K562 (cell line): ENCODE results near the gene SLC6A20. TPM values are rescaled to one million over a fixed set of nuclear protein-coding genes. Genes with fewer than 3 reads are reported as not detected.

Experiments
- ATAC-seq: fragments of 200-7000 bp; cut with Tn5 transposase; 3 replicates; pipeline ENCODE4 v1.9.1; 2020; ENCODE audit warnings: moderate library complexity
- BruUV-seq: library from RNA; stranded (reverse); fragments of 400-500 nt; replicated peaks from 2 replicates; lab custom pipeline; 2021; lab: Mats Ljungman, UMichigan
- CTCF ChIA-PET: fragments of 300-600 bp; formaldehyde crosslinking; extraction: SDS; loops from one replicate; lab custom pipeline; 2021; ENCODE audit warnings: low intra/inter-chr PET ratio; lab: Yijun Ruan, JAX
- POLR2A ChIA-PET: fragments of 300-600, 350-650 bp; sonication (Branson Sonifier 250); formaldehyde crosslinking; extraction: SDS; loops from one replicate; lab custom pipeline; 2021; ENCODE audit warnings: antibody characterized with exemption, inconsistent platforms; lab: Yijun Ruan, JAX
- DNase-seq, 4 experiments: peaks; one replicate each; pipeline versions ENCODE4 v3.0.0 to v3.0.0-alpha.2; 2011 to 2018; ENCODE audit warnings: low spot score in 3 of 4, mixed read lengths in 3 of 4; ENCODE audit errors: extremely low read depth in 1 of 4
- FAIRE-seq: peaks from 2 replicates; lab custom pipeline; 2011; peaks lifted over from hg19 to GRCh38; lab: Jason Lieb, UNC
- H2AFZ ChIP-seq: 2 replicates; pipeline ENCODE4 v1.6.0; 2011; ENCODE audit warnings: low read depth, low read length, control low read depth, inconsistent platforms
- H3K27ac ChIP-seq: fragments of 200-600 bp; 3 replicates; pipeline ENCODE4 v1.8.0; 2011; ENCODE audit warnings: low read depth, mild to moderate bottlenecking, control low read depth, inconsistent platforms, low read length, moderate library complexity, mixed read lengths; ENCODE audit errors: extremely low read depth
- H3K27me3 ChIP-seq, 2 experiments: fragments of 300-600 bp in 1 of 2; 2 replicates in 1 of 2; 3 replicates in 1 of 2; pipeline versions ENCODE4 v1.6.0 to v1.8.0; 2011; ENCODE audit warnings: inconsistent platforms in 2 of 2, low read length in 2 of 2, mild to moderate bottlenecking in 1 of 2, mixed read lengths in 1 of 2, moderate library complexity in 1 of 2; ENCODE audit not compliant: control insufficient read depth in 2 of 2, insufficient read depth in 2 of 2
- H3K36me3 ChIP-seq: fragments of 300-600 bp; 3 replicates; pipeline ENCODE4 v1.8.0; 2011; ENCODE audit warnings: mild to moderate bottlenecking, low read length, inconsistent platforms; ENCODE audit not compliant: control insufficient read depth, insufficient read depth
- H3K4me1 ChIP-seq, 2 experiments: fragments of 200-600 bp in 1 of 2; replicated peaks in 1 of 2; 2 replicates in 1 of 2; 3 replicates in 1 of 2; pipeline versions ENCODE4 v1.5.1 to v1.8.0; 2011; ENCODE audit warnings: inconsistent platforms in 2 of 2, low read length in 2 of 2, mild to moderate bottlenecking in 1 of 2, mixed read lengths in 1 of 2, moderate library complexity in 1 of 2; ENCODE audit not compliant: control insufficient read depth in 2 of 2, insufficient read depth in 2 of 2
- H3K4me2 ChIP-seq: 2 replicates; pipeline ENCODE4 v1.6.1; 2011; ENCODE audit warnings: low read length, control low read depth, inconsistent platforms, mixed read lengths; ENCODE audit not compliant: insufficient read depth
- H3K4me3 ChIP-seq: fragments of 200-600 bp; sonication (generic), shearing (Covaris generic); 2 replicates; pipeline ENCODE4 v1.5.1; 2016; ENCODE audit warnings: control low read depth, inconsistent platforms
- H3K79me2 ChIP-seq: fragments of 200-600 bp; 3 replicates; pipeline ENCODE4 v1.8.0; 2011; ENCODE audit warnings: low read length, inconsistent platforms; ENCODE audit not compliant: control insufficient read depth, insufficient read depth
- H3K9ac ChIP-seq, 2 experiments: 2 replicates each; pipeline versions ENCODE4 v1.6.0 to v1.6.1; 2011; ENCODE audit warnings: low read depth in 2 of 2, low read length in 2 of 2, control low read depth in 1 of 2, inconsistent platforms in 1 of 2, mild to moderate bottlenecking in 1 of 2, mixed read lengths in 1 of 2; ENCODE audit not compliant: insufficient read depth in 1 of 2
- H3K9me1 ChIP-seq: one replicate; pipeline ENCODE4 v1.6.0; 2011; ENCODE audit warnings: inconsistent platforms, mild to moderate bottlenecking, low read length, moderate library complexity; ENCODE audit not compliant: control insufficient read depth, insufficient read depth
- H3K9me3 ChIP-seq: replicated peaks from 2 replicates; pipeline ENCODE4 v1.5.1; 2011; ENCODE audit warnings: low read depth, low read length, inconsistent platforms; ENCODE audit not compliant: control insufficient read depth, insufficient read depth
- H4K20me1 ChIP-seq: replicated peaks from 2 replicates; pipeline ENCODE4 v1.6.1; 2011; ENCODE audit warnings: low read length, inconsistent platforms, mixed read lengths; ENCODE audit not compliant: control insufficient read depth, insufficient read depth
- BMI1 ChIP-seq: fragments of 150-350 bp; IDR thresholded peaks from 2 replicates; pipeline ENCODE4 v1.6.1; 2014; ENCODE audit warnings: low read length
- DIDO1 ChIP-seq: fragments of 450-650 bp; IDR thresholded peaks from 2 replicates; pipeline ENCODE4 v1.6.1; 2016; ENCODE audit warnings: low read depth, missing biosample characterization, missing genetic modification characterization
- ESRRA ChIP-seq: fragments of 450-650 bp; IDR thresholded peaks from 2 replicates; pipeline ENCODE4 v1.6.1; 2014; ENCODE audit warnings: low read depth, mild to moderate bottlenecking, moderate library complexity, borderline replicate concordance
- FOSL1 ChIP-seq: fragments of 200-800 bp; sonication (Bioruptor generic); conservative IDR thresholded peaks from 2 replicates; pipeline ENCODE4 v1.6.1; 2016; ENCODE audit warnings: missing genetic modification characterization, missing compliant biosample characterization
- NCOA4 ChIP-seq: fragments of 450-650 bp; IDR thresholded peaks from 2 replicates; pipeline ENCODE4 v1.6.1; 2018; ENCODE audit warnings: mild to moderate bottlenecking; ENCODE audit not compliant: partially characterized antibody
- TAF9B ChIP-seq: fragments of 450-650 bp; IDR thresholded peaks from 2 replicates; pipeline ENCODE4 v1.6.1; 2018; ENCODE audit warnings: mild to moderate bottlenecking; ENCODE audit not compliant: partially characterized antibody
- ZNF217 ChIP-seq: sonication (generic); formaldehyde crosslinking; IDR thresholded peaks from 2 replicates; pipeline ENCODE4 v1.8.0; 2022; ENCODE audit warnings: mild to moderate bottlenecking, missing genetic modification reagents
- ZNF41 ChIP-seq: fragments of 250-450 bp; sonication (Bioruptor Pico); conservative IDR thresholded peaks from 2 replicates; pipeline ENCODE4 v1.4.0; 2020; ENCODE audit warnings: mild to moderate bottlenecking
- WGBS: fragments of 100-300 bp; shearing (Covaris generic); methylation state at CpG from one replicate; pipeline ENCODE4 v1.1.6; 2016; ENCODE audit warnings: low coverage, mixed read lengths; ENCODE audit not compliant: insufficient coverage; ENCODE audit errors: missing lambda C conversion rate; 5-methylcytosine and 5-hydroxymethylcytosine counted together
- in situ Hi-C: fragments of 300-500 bp; cut with MboI; formaldehyde crosslinking; loops from 4 replicates; pipeline ENCODE4 v1.15.0; 2018; ENCODE audit warnings: inconsistent platforms, mixed read lengths
- intact Hi-C: fragments of 100-400 bp; cut with micrococcal nuclease; formaldehyde crosslinking; loops from 2 replicates; pipeline ENCODE4 v1.14.2; 2022
- polyA plus RNA-seq, 8 experiments: library from polyadenylated mRNA; depleted of rRNA in 4 of 8; stranded (reverse) in 5 of 8; unstranded in 3 of 8; fragments of >200 nt; fragmentation: Nextera tagmentation in 2 of 8; fragmentation: Illumina TruSeq in 1 of 8; extraction: Ambion mirVana in 2 of 8; extraction: Trizol in 1 of 8; gene quantifications; 2 replicates each; pipeline versions ENCODE4 v1.2.1 to v1.2.3, GENCODE V29; 2011 to 2014; ENCODE audit warnings: inconsistent platforms in 1 of 8, missing spikeins in 1 of 8
- total RNA-seq, 7 experiments: library from RNA; depleted of rRNA in 6 of 7; stranded (reverse); fragments of >200 nt in 6 of 7; fragmentation: Illumina TruSeq in 2 of 7; extraction: Trizol in 2 of 7; gene quantifications; 2 replicates each; pipeline versions ENCODE4 v1.2.1 to v1.2.3, GENCODE V29; 2011 to 2021; ENCODE audit warnings: low replicate concordance in 1 of 7
- TF ChIP-seq, protein P1 (sequence below): fragments of 450-650 bp; formaldehyde crosslinking; IDR thresholded peaks from 2 replicates; pipeline ENCODE4 v1.4.0; 2022; ENCODE audit warnings: missing genetic modification characterization
- TF ChIP-seq, protein P2 (sequence below): sonication (generic); formaldehyde crosslinking; IDR thresholded peaks from 2 replicates; pipeline ENCODE4 v1.8.0; 2023; ENCODE audit warnings: mild to moderate bottlenecking, missing genetic modification reagents
- TF ChIP-seq, protein P3 (sequence below): fragments of 250-450 bp; sonication (Bioruptor Pico); IDR thresholded peaks from 2 replicates; pipeline ENCODE4 v1.9.0; 2021; ENCODE audit warnings: mild to moderate bottlenecking
- TF ChIP-seq, protein P4 (sequence below): fragments of 250-450 bp; sonication (Bioruptor Pico); IDR thresholded peaks from 2 replicates; pipeline ENCODE4 v1.6.1; 2021; ENCODE audit warnings: mild to moderate bottlenecking

Gene SLC6A20
- total and polyA plus RNA-seq, 9 of the 15 experiments (the other 6 are each of a cell fraction or from before 2014, with no cell fraction given) = not detected

DNA sequence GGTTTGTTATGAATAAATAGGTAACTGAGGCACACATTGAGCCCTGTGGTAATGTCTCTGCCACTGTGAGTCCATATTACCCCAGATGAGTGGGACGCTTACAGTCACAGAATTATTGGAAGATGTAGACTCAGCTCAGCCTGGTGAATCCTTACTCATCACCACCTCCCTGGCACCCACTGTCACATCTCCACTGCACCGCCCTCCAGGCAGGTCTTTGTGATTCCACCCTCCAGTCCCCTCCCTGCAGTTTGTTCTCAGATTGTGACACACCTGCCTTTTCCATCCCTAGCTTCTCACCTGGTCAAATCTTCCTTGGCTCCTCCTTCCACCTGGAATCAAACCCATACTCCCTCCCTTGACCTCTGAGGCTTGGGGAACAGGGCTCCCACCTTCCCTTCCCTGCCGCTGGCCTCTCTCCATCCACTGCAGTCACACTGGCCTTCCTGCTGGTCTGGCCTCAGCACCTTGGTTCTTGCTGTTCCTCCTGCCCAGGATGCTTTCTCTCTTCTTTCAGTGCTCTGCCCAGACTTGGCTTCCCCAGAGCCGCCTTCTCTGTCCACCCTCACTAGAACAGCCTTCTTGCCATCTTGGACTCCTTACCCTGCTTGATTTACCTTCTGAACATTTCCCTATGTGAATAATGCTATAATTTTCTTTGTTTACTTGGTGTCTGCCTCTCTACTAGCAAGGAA lies 9.4 kb downstream of the SLC6A20 start:
- ChIA-PET CTCF (no interaction called here), POLR2A (no interaction called here)
- 0% methylated on average over 4 of the region's 4 CpGs for whole genome bisulfite sequencing
- Histone ChIP-seq H3K27me3 (peaks cover 7 to 31% of the 10 kb centered on the region in 2 experiments), H2AFZ (no peak overlapping the region), H3K27ac (no peak overlapping the region), H3K79me2 (no peaks in the 10 kb centered on the region), H3K36me3 (no peaks in the 10 kb centered on the region), H3K4me2 (no peak overlapping the region), H4K20me1 (no peaks in the 10 kb centered on the region; the same call in 1 of the 2 replicates), H3K9ac (no peak overlapping the region), H3K9me3 (0 out of 2 replicates have a peak, but pooled peaks cover 2% of the 10 kb centered on the region), H3K4me3 (no peak overlapping the region), H3K9me1 (no peaks in the 10 kb centered on the region), H3K4me1 (no peaks in the 10 kb centered on the region)
- intact Hi-C loops = no loop called here
- no peak for TF ChIP-seq DIDO1 (tag)
- TF ChIP-seq FOSL1 (tag) = no peak
- TF ChIP-seq, protein P1, sequence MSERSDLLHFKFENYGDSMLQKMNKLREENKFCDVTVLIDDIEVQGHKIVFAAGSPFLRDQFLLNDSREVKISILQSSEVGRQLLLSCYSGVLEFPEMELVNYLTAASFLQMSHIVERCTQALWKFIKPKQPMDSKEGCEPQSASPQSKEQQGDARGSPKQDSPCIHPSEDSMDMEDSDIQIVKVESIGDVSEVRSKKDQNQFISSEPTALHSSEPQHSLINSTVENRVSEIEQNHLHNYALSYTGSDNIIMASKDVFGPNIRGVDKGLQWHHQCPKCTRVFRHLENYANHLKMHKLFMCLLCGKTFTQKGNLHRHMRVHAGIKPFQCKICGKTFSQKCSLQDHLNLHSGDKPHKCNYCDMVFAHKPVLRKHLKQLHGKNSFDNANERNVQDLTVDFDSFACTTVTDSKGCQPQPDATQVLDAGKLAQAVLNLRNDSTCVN = no peak
- no peak for TF ChIP-seq ESRRA
- TF ChIP-seq, protein P2, sequence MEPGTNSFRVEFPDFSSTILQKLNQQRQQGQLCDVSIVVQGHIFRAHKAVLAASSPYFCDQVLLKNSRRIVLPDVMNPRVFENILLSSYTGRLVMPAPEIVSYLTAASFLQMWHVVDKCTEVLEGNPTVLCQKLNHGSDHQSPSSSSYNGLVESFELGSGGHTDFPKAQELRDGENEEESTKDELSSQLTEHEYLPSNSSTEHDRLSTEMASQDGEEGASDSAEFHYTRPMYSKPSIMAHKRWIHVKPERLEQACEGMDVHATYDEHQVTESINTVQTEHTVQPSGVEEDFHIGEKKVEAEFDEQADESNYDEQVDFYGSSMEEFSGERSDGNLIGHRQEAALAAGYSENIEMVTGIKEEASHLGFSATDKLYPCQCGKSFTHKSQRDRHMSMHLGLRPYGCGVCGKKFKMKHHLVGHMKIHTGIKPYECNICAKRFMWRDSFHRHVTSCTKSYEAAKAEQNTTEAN (CRISPR knock-in tag) = no peak
- TF ChIP-seq ZNF217 (CRISPR knock-in tag) = no peak
- TF ChIP-seq, protein P3, sequence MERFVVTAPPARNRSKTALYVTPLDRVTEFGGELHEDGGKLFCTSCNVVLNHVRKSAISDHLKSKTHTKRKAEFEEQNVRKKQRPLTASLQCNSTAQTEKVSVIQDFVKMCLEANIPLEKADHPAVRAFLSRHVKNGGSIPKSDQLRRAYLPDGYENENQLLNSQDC (CRISPR knock-in tag) = no peak
- TF ChIP-seq, protein P4, sequence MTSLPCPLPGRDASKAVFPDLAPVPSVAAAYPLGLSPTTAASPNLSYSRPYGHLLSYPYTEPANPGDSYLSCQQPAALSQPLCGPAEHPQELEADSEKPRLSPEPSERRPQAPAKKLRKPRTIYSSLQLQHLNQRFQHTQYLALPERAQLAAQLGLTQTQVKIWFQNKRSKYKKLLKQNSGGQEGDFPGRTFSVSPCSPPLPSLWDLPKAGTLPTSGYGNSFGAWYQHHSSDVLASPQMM (CRISPR knock-in tag) = no peak
- TF ChIP-seq NCOA4 = no peak
- no peak for TF ChIP-seq TAF9B
- TF ChIP-seq ZNF41 (CRISPR knock-in tag) = no peak
- TF ChIP-seq BMI1 = no peak
- in situ Hi-C loops = no loop called here
- no peak for DNase-seq
- no peak for ATAC-seq
- FAIRE-seq = no peak
- no TSS peak for BruUV-seq
